ENCODE measurements around the gene TLK1. TPM values are rescaled to one million over a fixed set of nuclear protein-coding genes. Genes with fewer than 3 reads are reported as not detected.
A peak's percentile ranks its signal among the peaks of the same experiment; 100 is the strongest.

Gene TLK1
- total and polyA plus RNA-seq, 9 of the 15 experiments (the other 6 are each of a cell fraction or from before 2014, with no cell fraction given) = 20.2 to 101 (median 40.5) TPM

GRCh38 chr2:171159372-171160118 is 1.1 kb downstream of the TLK1 start (continued):
- TF ChIP-seq ARID4B (CRISPR knock-in tag; IDR thresholded peaks at IDR 0.05) (no peak), BRD9 (IDR thresholded peaks at IDR 0.05; ENCODE audit: low read depth, partially characterized antibody) (peak; percentile 88), STAT6 (CRISPR knock-in tag; IDR thresholded peaks at IDR 0.05) (no peak), GATA2 (CRISPR knock-in tag; IDR thresholded peaks at IDR 0.05) (no peak), FOXJ3 (CRISPR knock-in tag; IDR thresholded peaks at IDR 0.05) (no peak), KHSRP (IDR thresholded peaks at IDR 0.05) (no peak), ZNF445 (CRISPR knock-in tag; IDR thresholded peaks at IDR 0.05; ENCODE audit: low read depth) (no peak), CBFA2T2 (conservative IDR thresholded peaks at IDR 0.05) (no peak), REST (IDR thresholded peaks at IDR 0.05; ENCODE audit: borderline replicate concordance) (peak; percentile 76), REST (CRISPR knock-in tag; IDR thresholded peaks at IDR 0.05; ENCODE audit: low read depth) (no peak), FOXM1 (IDR thresholded peaks at IDR 0.05; ENCODE audit: low read depth) (0 out of 2 replicates have a peak, but pooled peaks have one; percentile 23), FOXM1 (CRISPR knock-in tag; IDR thresholded peaks at IDR 0.05; ENCODE audit: low read depth) (no peak), DMBX1 (CRISPR knock-in tag; IDR thresholded peaks at IDR 0.05; ENCODE audit: borderline replicate concordance) (no peak)

Data from K562 (cell line).